Effector memory CD4-positive, alpha-beta T cell (primary cell): Measurements from ENCODE around the gene MMEL1.
"Not testable (repeated sequence)": the region's sequence is repeated elsewhere in the genome, so short reads cannot be mapped to it uniquely, and the experiment has no call there.

ENCODE experiments used
- DNase-seq, 3 donors: peaks; one replicate each; pipeline ENCODE4 v3.0.0-alpha.2; 2020
- H3K27ac ChIP-seq: 2 replicates; pipeline ENCODE4 v1.7.0; 2013; ENCODE audit warnings: mild to moderate bottlenecking, low read length, moderate library complexity; ENCODE audit not compliant: insufficient read depth, poor library complexity, severe bottlenecking
- H3K27me3 ChIP-seq: replicated peaks from 2 replicates; pipeline ENCODE4 v1.7.0; 2013; ENCODE audit warnings: mild to moderate bottlenecking, low read length; ENCODE audit not compliant: insufficient read depth, control insufficient read depth, poor library complexity, severe bottlenecking
- H3K36me3 ChIP-seq: 2 replicates; pipeline ENCODE4 v1.7.0; 2013; ENCODE audit warnings: mild to moderate bottlenecking, low read length, moderate library complexity; ENCODE audit not compliant: control insufficient read depth, insufficient read depth
- H3K4me1 ChIP-seq: 2 replicates; pipeline ENCODE4 v1.7.0; 2013; ENCODE audit warnings: low read length, mild to moderate bottlenecking; ENCODE audit not compliant: control insufficient read depth, insufficient read depth, poor library complexity, severe bottlenecking
- H3K4me3 ChIP-seq: 2 replicates; pipeline ENCODE4 v1.7.0; 2013; ENCODE audit warnings: low read length, low read depth, mild to moderate bottlenecking; ENCODE audit not compliant: insufficient read depth, poor library complexity, severe bottlenecking
- H3K9me3 ChIP-seq: 2 replicates; pipeline ENCODE4 v1.7.0; 2013; ENCODE audit warnings: mild to moderate bottlenecking, low read length, moderate library complexity; ENCODE audit not compliant: control insufficient read depth

Gene MMEL1

GRCh38 chr1:2628191-2628932 lies 4.5 kb downstream of the MMEL1 start:
- H3K27ac ChIP-seq = no peak overlapping the region
- peaks cover 8% of the 10 kb centered on the region for H3K4me1 ChIP-seq
- no peak for DNase-seq
- H3K27me3 ChIP-seq = peaks cover 26% of the 10 kb centered on the region
- H3K9me3 ChIP-seq = no peaks in the 10 kb centered on the region
- no peaks in the 10 kb centered on the region for H3K36me3 ChIP-seq
- H3K4me3 ChIP-seq = no peak overlapping the region

- Histone ChIP-seq H3K4me1 (peaks cover 8% of the 10 kb centered on the region), H3K4me3 (no peak overlapping the region), H3K36me3 (no peaks in the 10 kb centered on the region), H3K27me3 (peaks cover 22% of the 10 kb centered on the region), H3K9me3 (no peaks in the 10 kb centered on the region), H3K27ac (no peak overlapping the region)
- DNase-seq = no peak
These were observed 5.1 kb downstream of the MMEL1 start for GRCh38 chr1:2627746-2628145.

GRCh38 chr1:2625748-2626147 lies 7.1 kb downstream of the MMEL1 start:
- not testable (repeated sequence) for H3K36me3 ChIP-seq, H3K27ac ChIP-seq, H3K9me3 ChIP-seq, DNase-seq, H3K4me3 ChIP-seq
- H3K4me1 ChIP-seq = peaks cover 12% of the 10 kb centered on the region
- H3K27me3 ChIP-seq = peaks cover 18% of the 10 kb centered on the region

DNA sequence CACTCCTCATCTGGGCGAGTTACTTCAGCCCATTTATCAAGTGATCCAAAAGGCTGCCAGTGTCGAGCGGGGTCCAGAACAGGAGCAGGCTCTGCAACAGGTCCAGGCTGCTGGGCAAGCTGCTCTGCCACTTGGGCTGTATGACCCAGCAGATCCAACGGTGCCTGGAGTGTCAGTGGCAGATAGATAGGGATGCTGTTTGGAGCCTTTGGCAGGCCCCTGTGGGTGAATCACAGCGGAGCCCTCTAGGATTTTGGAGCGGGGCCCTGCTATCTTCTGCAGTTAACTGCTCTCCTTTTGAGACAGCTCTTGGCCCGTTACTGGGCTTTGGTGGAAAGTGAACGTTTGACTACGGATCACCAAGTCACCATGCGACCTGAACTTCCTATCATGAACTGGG lies 7.5 kb downstream of the MMEL1 start:
- H3K9me3 ChIP-seq = no peaks in the 10 kb centered on the region
- H3K36me3 ChIP-seq = no peaks in the 10 kb centered on the region
- no peak overlapping the region for H3K27ac ChIP-seq
- no peak for DNase-seq
- no peak overlapping the region for H3K4me3 ChIP-seq
- H3K4me1 ChIP-seq = peaks cover 12% of the 10 kb centered on the region
- H3K27me3 ChIP-seq = peaks cover 18% of the 10 kb centered on the region

DNA sequence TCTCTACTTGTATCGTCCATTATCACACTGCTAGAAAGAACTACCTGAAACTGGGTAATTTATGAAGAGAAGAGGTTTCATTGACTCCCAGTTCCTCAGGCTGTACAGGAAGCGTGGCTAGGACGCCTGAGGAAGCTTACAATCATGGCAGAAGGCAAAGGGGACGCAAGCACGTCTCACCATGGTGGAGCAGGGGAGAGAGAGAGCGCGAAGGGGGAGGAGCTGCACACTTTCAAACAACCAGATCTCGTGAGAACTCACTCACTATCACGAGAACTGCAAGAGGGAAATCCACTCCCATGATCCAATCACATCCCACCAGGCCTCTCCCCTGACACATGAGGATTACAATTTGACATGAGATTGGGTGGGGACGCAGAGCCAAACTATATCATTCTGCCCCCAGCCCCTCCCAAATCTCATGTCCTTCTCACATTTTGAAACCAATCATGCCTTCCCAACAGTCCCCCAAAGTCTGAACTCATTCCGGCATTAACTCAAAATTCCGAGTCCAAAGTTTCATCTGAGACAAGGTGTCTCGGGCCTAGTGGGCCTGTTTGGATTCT lies 8.0 kb downstream of the MMEL1 start:
- Histone ChIP-seq H3K4me1 (peaks cover 12% of the 10 kb centered on the region), H3K27me3 (peaks cover 18% of the 10 kb centered on the region), H3K36me3 (no peaks in the 10 kb centered on the region), H3K4me3 (no peak overlapping the region), H3K9me3 (no peaks in the 10 kb centered on the region), H3K27ac (no peak overlapping the region)
- DNase-seq = no peak

GRCh38 chr1:2623571-2624337 lies 9.1 kb downstream of the MMEL1 start:
- H3K27me3 ChIP-seq = peaks cover 18% of the 10 kb centered on the region
- DNase-seq = no peak
- H3K27ac ChIP-seq = no peak overlapping the region
- no peak overlapping the region for H3K4me3 ChIP-seq
- no peaks in the 10 kb centered on the region for H3K36me3 ChIP-seq
- no peaks in the 10 kb centered on the region for H3K9me3 ChIP-seq
- H3K4me1 ChIP-seq = peaks cover 6% of the 10 kb centered on the region

DNA sequence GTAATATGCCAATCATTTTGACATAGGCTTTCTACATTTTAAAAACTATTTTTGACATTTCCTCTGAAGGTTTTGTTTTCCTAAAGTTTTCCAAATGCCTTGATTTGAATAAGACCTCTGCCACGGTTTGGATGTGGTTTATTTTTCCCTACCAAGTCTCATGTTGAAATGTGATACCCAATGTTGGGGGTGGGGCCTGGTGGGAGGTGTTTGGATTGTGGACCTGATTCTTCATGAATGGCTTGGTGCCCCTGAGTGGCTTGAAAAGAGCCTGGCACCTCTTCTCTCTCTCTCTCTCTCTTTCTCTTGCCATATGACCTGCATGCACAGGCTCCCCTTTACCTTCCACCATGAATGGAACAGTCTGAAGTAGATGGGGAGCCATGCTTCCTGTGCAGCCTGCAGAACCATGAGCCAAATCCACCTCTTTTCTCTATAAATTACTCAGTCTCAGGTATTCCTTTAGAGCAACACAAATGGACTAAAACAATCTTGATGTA lies 14.8 kb downstream of the MMEL1 start:
- Histone ChIP-seq H3K36me3 (no peaks in the 10 kb centered on the region), H3K4me3 (no peak overlapping the region), H3K9me3 (no peaks in the 10 kb centered on the region), H3K27me3 (no peaks in the 10 kb centered on the region), H3K27ac (no peak overlapping the region), H3K4me1 (peaks cover 4% of the 10 kb centered on the region)
- DNase-seq = no peak

DNA sequence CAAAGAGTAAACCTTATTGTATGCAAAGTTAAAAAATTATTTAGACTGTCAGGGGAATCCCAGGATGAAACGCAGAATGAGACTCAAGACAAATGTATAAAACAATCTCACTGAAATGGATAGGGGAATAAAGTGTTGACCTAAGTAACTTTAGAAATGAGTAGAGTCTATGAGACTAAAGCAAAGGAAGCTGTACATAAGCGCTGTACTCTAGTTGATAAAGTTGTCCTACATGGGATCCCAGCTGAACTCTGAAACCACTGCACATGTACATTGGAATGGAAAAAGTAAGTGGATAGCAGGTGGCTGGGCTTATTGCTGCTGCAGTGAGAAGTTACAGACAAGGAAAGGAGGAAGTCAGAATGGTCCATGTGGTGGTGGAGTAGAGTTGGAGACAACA lies 18.7 kb downstream of the MMEL1 start:
- no peak overlapping the region for H3K4me3 ChIP-seq

GRCh38 chr1:2612591-2613365 lies 20.0 kb downstream of the MMEL1 start:
- H3K4me3 ChIP-seq = no peak overlapping the region
- H3K27me3 ChIP-seq = no peaks in the 10 kb centered on the region
- H3K36me3 ChIP-seq = no peaks in the 10 kb centered on the region
- no peak for DNase-seq
- H3K4me1 ChIP-seq = no peaks in the 10 kb centered on the region
- H3K27ac ChIP-seq = no peak overlapping the region
- no peaks in the 10 kb centered on the region for H3K9me3 ChIP-seq

More for the DNA sequence above, 18.7 kb downstream of the MMEL1 start:
- H3K27ac ChIP-seq = no peak overlapping the region
- DNase-seq = no peak
- H3K36me3 ChIP-seq = no peaks in the 10 kb centered on the region
- no peaks in the 10 kb centered on the region for H3K9me3 ChIP-seq
- no peaks in the 10 kb centered on the region for H3K4me1 ChIP-seq
- no peaks in the 10 kb centered on the region for H3K27me3 ChIP-seq
